ENCODE results near the gene COL5A2. TPM values are rescaled to one million over a fixed set of nuclear protein-coding genes. Genes with fewer than 3 reads are reported as not detected.

The COL5A2 gene
- total RNA-seq, 3 donors from 2014 or later: 22.7 to 111 (median 30.8) TPM

GRCh38 chr2:189218236-189218635, 38.7 kb upstream of the COL5A2 start:
- intact Hi-C loops (cut with DNase I; ENCODE audit: low total_unique reads): no loop called here

GRCh38 chr2:189217541-189217940, 38.0 kb upstream of the COL5A2 start:
- Histone ChIP-seq H3K27me3 (no peaks in the 10 kb centered on the region), H3K4me3 (no peak overlapping the region), H3K9me3 (no peaks in the 10 kb centered on the region), H3K27ac (no peak overlapping the region), H3K36me3 (no peaks in the 10 kb centered on the region), H3K4me1 (no peaks in the 10 kb centered on the region)
- TF ChIP-seq POLR2AphosphoS5 (IDR thresholded peaks at IDR 0.05) (no peak), POLR2A (IDR thresholded peaks at IDR 0.05) (no peak)
- TF ChIP-seq, protein P1, sequence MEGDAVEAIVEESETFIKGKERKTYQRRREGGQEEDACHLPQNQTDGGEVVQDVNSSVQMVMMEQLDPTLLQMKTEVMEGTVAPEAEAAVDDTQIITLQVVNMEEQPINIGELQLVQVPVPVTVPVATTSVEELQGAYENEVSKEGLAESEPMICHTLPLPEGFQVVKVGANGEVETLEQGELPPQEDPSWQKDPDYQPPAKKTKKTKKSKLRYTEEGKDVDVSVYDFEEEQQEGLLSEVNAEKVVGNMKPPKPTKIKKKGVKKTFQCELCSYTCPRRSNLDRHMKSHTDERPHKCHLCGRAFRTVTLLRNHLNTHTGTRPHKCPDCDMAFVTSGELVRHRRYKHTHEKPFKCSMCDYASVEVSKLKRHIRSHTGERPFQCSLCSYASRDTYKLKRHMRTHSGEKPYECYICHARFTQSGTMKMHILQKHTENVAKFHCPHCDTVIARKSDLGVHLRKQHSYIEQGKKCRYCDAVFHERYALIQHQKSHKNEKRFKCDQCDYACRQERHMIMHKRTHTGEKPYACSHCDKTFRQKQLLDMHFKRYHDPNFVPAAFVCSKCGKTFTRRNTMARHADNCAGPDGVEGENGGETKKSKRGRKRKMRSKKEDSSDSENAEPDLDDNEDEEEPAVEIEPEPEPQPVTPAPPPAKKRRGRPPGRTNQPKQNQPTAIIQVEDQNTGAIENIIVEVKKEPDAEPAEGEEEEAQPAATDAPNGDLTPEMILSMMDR (IDR thresholded peaks at IDR 0.05): no peak
- no peak for DNase-seq (ENCODE audit: low spot score in 2 of 2)
- intact Hi-C loops (cut with DNase I; ENCODE audit: low total_unique reads): no loop called here

More at GRCh38 chr2:189218236-189218635, 38.7 kb upstream of the COL5A2 start:
- Histone ChIP-seq H3K4me3 (no peak overlapping the region), H3K9me3 (no peaks in the 10 kb centered on the region), H3K36me3 (no peaks in the 10 kb centered on the region), H3K4me1 (no peaks in the 10 kb centered on the region), H3K27ac (no peak overlapping the region), H3K27me3 (no peaks in the 10 kb centered on the region)
- TF ChIP-seq POLR2A (IDR thresholded peaks at IDR 0.05): no peak
- TF ChIP-seq POLR2AphosphoS5 (IDR thresholded peaks at IDR 0.05): no peak
- TF ChIP-seq, protein P1 (IDR thresholded peaks at IDR 0.05): no peak
- no peak for DNase-seq (ENCODE audit: low spot score in 2 of 2)

DNA sequence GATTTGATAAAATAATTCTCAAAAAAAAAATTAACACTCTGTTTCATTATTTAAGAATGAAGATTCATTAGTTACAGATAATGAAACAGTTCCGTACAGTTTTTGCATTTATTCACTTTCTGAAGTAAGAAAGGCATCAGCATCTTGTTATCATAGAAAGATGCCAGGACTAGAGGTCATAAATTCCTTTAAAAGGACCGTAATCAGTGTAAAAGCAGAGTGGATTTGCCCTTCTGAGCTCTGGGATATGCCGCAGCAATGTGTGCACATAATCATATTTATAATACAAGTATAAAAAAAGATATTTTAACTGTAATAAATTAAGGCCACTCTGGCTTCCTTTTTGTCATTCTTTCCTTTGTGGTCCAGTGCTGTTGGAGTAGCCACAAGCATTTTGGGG, 37.5 kb upstream of the COL5A2 start:
- H3K36me3 ChIP-seq: no peaks in the 10 kb centered on the region
- H3K4me3 ChIP-seq: no peak overlapping the region
- H3K27me3 ChIP-seq: no peaks in the 10 kb centered on the region
- intact Hi-C loops (cut with DNase I; ENCODE audit: low total_unique reads): no loop called here
- no peak overlapping the region for H3K27ac ChIP-seq
- no peaks in the 10 kb centered on the region for H3K4me1 ChIP-seq
- TF ChIP-seq POLR2A (IDR thresholded peaks at IDR 0.05): no peak
- no peak for TF ChIP-seq POLR2AphosphoS5 (IDR thresholded peaks at IDR 0.05)
- TF ChIP-seq, protein P1 (IDR thresholded peaks at IDR 0.05): no peak
- no peaks in the 10 kb centered on the region for H3K9me3 ChIP-seq
- DNase-seq (ENCODE audit: low spot score in 2 of 2): no peak

DNA sequence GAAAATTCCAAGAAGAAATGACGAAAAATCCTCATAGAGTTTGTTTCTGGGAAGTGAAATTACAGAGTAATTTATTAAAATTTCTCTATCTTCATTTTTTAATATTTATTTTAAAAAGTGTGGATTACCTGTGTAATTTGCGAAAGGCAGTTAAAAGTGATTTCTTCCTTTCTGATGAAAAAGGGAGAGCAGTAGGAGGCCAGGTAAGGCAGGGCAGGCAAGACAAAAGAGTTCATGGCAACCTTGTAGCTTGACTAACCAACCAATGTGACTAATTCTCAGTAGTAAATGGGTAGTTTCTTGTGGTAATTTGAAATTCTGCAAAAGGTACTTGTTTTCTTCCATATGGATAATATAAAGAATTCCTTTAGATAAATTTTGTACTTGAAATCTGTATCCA, 34.9 kb upstream of the COL5A2 start:
- intact Hi-C loops (cut with DNase I; ENCODE audit: low total_unique reads): no loop called here
- TF ChIP-seq POLR2AphosphoS5 (IDR thresholded peaks at IDR 0.05) (no peak), POLR2A (IDR thresholded peaks at IDR 0.05) (no peak)
- TF ChIP-seq, protein P1 (IDR thresholded peaks at IDR 0.05): no peak
- no peaks in the 10 kb centered on the region for H3K9me3 ChIP-seq
- H3K27me3 ChIP-seq: no peaks in the 10 kb centered on the region
- no peak for DNase-seq (ENCODE audit: low spot score in 2 of 2)
- no peaks in the 10 kb centered on the region for H3K36me3 ChIP-seq
- H3K4me1 ChIP-seq: no peaks in the 10 kb centered on the region
- no peak overlapping the region for H3K4me3 ChIP-seq
- H3K27ac ChIP-seq: no peak overlapping the region

DNA sequence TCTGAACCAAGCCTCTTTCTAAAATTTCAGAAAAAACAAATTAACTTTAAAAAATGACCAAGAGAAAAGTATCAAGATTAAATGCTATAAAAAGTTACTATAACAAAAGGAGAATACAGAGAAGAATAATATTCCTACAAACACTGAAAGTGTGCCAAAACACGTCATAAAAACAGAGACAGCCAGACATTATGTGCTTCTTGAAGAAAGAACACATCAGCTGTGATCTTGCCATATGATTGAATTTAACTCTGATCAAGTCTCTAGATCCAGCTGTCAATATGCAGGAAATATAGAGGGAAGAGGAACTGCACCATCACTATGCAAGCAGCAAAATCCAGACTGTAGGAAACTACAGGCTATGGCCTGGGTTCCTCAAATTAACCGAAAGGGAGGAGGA, 33.7 kb upstream of the COL5A2 start:
- intact Hi-C loops (cut with DNase I; ENCODE audit: low total_unique reads): no loop called here
- no peaks in the 10 kb centered on the region for H3K36me3 ChIP-seq
- no peaks in the 10 kb centered on the region for H3K4me1 ChIP-seq
- H3K4me3 ChIP-seq: no peak overlapping the region
- no peak overlapping the region for H3K27ac ChIP-seq
- H3K9me3 ChIP-seq: no peaks in the 10 kb centered on the region
- TF ChIP-seq POLR2A (IDR thresholded peaks at IDR 0.05) (no peak), POLR2AphosphoS5 (IDR thresholded peaks at IDR 0.05) (no peak)
- TF ChIP-seq, protein P1 (IDR thresholded peaks at IDR 0.05): no peak
- no peaks in the 10 kb centered on the region for H3K27me3 ChIP-seq
- DNase-seq (ENCODE audit: low spot score in 2 of 2): no peak
